ENCODE results near the gene ARMC7.

GRCh38 chr17:75079023-75079373 lies 30.8 kb upstream of the ARMC7 start:
- TF ChIP-seq, protein P1, sequence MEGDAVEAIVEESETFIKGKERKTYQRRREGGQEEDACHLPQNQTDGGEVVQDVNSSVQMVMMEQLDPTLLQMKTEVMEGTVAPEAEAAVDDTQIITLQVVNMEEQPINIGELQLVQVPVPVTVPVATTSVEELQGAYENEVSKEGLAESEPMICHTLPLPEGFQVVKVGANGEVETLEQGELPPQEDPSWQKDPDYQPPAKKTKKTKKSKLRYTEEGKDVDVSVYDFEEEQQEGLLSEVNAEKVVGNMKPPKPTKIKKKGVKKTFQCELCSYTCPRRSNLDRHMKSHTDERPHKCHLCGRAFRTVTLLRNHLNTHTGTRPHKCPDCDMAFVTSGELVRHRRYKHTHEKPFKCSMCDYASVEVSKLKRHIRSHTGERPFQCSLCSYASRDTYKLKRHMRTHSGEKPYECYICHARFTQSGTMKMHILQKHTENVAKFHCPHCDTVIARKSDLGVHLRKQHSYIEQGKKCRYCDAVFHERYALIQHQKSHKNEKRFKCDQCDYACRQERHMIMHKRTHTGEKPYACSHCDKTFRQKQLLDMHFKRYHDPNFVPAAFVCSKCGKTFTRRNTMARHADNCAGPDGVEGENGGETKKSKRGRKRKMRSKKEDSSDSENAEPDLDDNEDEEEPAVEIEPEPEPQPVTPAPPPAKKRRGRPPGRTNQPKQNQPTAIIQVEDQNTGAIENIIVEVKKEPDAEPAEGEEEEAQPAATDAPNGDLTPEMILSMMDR (conservative IDR thresholded peaks at IDR 0.05 in 1 of 2, IDR thresholded peaks at IDR 0.05 in 1 of 2; ENCODE audit: low read depth in 1 of 2, low read length in 2 of 2) = no peak
- TF ChIP-seq EZH2 (IDR thresholded peaks at IDR 0.05; ENCODE audit: low read length, missing control alignments) = no peak
